GM12892 (cell line): Measurements from ENCODE around the gene ANKRD7.

Experiments
- POLR2A ChIP-seq: IDR thresholded peaks from 2 replicates; pipeline ENCODE4 v1.6.1; 2011; ENCODE audit warnings: low read depth, low read length, control low read depth
- POLR2AphosphoS5 ChIP-seq: IDR thresholded peaks from 2 replicates; pipeline ENCODE4 v1.6.1; 2011; ENCODE audit warnings: low read depth, low read length, control low read depth
- TAF1 ChIP-seq: IDR thresholded peaks from 2 replicates; pipeline ENCODE4 v1.6.1; 2011; ENCODE audit warnings: low read depth, mild to moderate bottlenecking, control low read depth, low read length, borderline replicate concordance

DNA sequence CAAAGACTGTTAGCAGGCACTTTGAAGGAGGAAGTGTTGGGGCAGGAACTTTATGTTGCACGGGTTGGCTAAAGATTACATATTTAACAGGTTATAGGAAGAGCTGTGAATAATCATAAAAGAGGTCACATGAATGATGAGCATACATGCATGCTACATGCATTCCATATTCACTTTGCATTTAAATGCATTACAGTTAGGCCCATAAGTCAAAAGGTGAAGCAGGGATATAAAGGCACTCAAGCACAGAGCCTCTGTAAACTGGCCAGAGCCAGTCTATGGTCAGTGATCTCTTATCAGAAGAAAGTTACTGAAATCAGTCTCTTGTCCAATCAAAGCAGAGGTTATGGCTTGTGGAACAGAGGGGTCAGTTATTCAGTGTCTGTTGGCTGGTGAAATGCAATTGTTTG lies 7.3 kb upstream of the ANKRD7 start:
- no peak for TF ChIP-seq POLR2A
- TF ChIP-seq POLR2AphosphoS5: no peak
- TF ChIP-seq TAF1: no peak
